ENCODE measurements around the gene CIC. TPM values are rescaled to one million over a fixed set of nuclear protein-coding genes. Genes with fewer than 3 reads are reported as not detected.

Gene CIC
- total RNA-seq, 1 experiment from 2014 or later: 54.0 TPM

GRCh38 chr19:42251572-42252358 is 17.3 kb upstream of the CIC start:
- H2BK120ac ChIP-seq (ENCODE audit: low read depth, low read length, poor library complexity, severe bottlenecking): no peak overlapping the region
- H2BK20ac ChIP-seq (ENCODE audit: low read depth, low read length, poor library complexity, severe bottlenecking): no peak overlapping the region
- no CpG with 5 or more reads among the region's 4 CpGs for WGBS (ENCODE audit: extremely low coverage, insufficient read length, low lambda C conversion rate)

More at GRCh38 chr19:42251572-42252358, 17.3 kb upstream of the CIC start:
- Histone ChIP-seq H4K91ac (ENCODE audit: insufficient read length, low read depth, low read length) (no peak overlapping the region), H3K27ac (ENCODE audit: insufficient read length, low read depth, low read length) (no peak overlapping the region), H3T11ph (ENCODE audit: low read length) (no peak overlapping the region), H3K79me2 (ENCODE audit: insufficient read depth, low read length) (peaks cover 5% of the 10 kb centered on the region; the same call in 1 of the 2 replicates), H2AFZ (ENCODE audit: low read length) (no peak overlapping the region), H2BK5ac (ENCODE audit: insufficient read length, low read length) (no peak overlapping the region), H2BK15ac (ENCODE audit: low read depth, low read length) (no peak overlapping the region), H2AK5ac (ENCODE audit: insufficient read length, low read length) (no peak overlapping the region), H3K4me1 (ENCODE audit: insufficient read depth, low read length) (peaks cover 6% of the 10 kb centered on the region; the same call in 1 of the 2 replicates), H3K79me1 (ENCODE audit: insufficient read depth, low read depth, low read length, poor library complexity, severe bottlenecking) (no peaks in the 10 kb centered on the region), H3K56ac (ENCODE audit: insufficient read length, low read depth, low read length) (no peak overlapping the region), H3K14ac (ENCODE audit: insufficient read depth, low read length) (no peak overlapping the region), H3K18ac (ENCODE audit: insufficient read length, low read depth, low read length) (no peak overlapping the region), H4K8ac (replicated peaks; ENCODE audit: insufficient read length, low read depth, low read length) (no peak overlapping the region), H3K4ac (ENCODE audit: low read depth, low read length) (no peak overlapping the region), H2BK12ac (ENCODE audit: insufficient read length, low read depth, low read length) (no peak overlapping the region), H3K9me3 (ENCODE audit: control insufficient read depth, low read depth, low read length) (no peaks in the 10 kb centered on the region), H4K20me1 (ENCODE audit: control insufficient read depth, insufficient read depth, insufficient read length) (no peaks in the 10 kb centered on the region), H3K23ac (ENCODE audit: insufficient read length, low read depth, low read length) (no peak overlapping the region), H3K4me2 (ENCODE audit: insufficient read depth, insufficient read length, low read length) (no peak overlapping the region), H4K5ac (ENCODE audit: insufficient read length, low read depth, low read length) (no peak overlapping the region), H3K9ac (ENCODE audit: extremely low read depth, insufficient read length, low read length) (no peak overlapping the region), H3K27me3 (ENCODE audit: insufficient read depth, low read length) (no peaks in the 10 kb centered on the region), H3K23me2 (ENCODE audit: insufficient read length, low read depth, low read length, poor library complexity, severe bottlenecking) (peaks cover 14% of the 10 kb centered on the region)
- H3K4me1 Mint-ChIP-seq: peaks cover 25 to 40% of the 10 kb centered on the region in 2 experiments
- H3K27me3 Mint-ChIP-seq (ENCODE audit: low read depth): peaks cover 8% of the 10 kb centered on the region
- no peak for DNase-seq
- no peak for TF ChIP-seq CTCF (conservative IDR thresholded peaks at IDR 0.05)
- no peaks in the 10 kb centered on the region for H3K9me3 Mint-ChIP-seq
- H3K4me3 Mint-ChIP-seq: peak overlapping the region; percentile 87 to 92
- peak overlapping the region; percentile 81 to 88 (median 86); a peak in 6 of 7 replicates for H3K27ac Mint-ChIP-seq
- peaks cover 5 to 27% (median 18%) of the 10 kb centered on the region in 3 experiments; a peak in 6 of 7 replicates for H3K36me3 Mint-ChIP-seq (ENCODE audit: insufficient read depth in 1 of 3, low read depth in 3 of 3)
